Erythroblast (primary cell): Measurements from ENCODE around the gene IFT88.

Source experiments
- GATA1 ChIP-seq: IDR thresholded peaks from 2 replicates; pipeline ENCODE4 v1.6.1; 2011; ENCODE audit warnings: low read depth, mild to moderate bottlenecking, control low read depth, low read length, moderate library complexity
- POLR2A ChIP-seq: IDR thresholded peaks from 2 replicates; pipeline ENCODE4 v1.6.1; 2011; ENCODE audit warnings: mild to moderate bottlenecking, low read length

DNA sequence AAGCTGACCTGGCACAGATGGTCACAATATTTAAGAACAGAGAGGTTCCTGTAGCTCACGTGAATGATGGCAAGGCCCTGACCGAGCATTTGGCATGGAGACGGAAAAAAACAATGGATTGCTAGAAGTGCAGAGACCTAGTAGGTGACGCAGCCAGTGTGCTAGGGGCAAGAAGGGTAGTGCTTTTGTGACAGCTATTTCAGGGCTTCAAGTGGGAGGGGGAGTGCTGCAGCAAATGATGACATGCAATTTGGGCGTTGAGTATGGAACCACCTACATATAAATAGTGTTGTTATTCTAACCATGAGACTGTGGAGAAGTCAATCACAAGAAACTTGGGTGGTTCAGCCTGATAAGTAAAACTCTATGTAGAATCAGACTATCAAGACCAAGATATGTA lies 70.9 kb downstream of the IFT88 start:
- TF ChIP-seq POLR2A (no peak), GATA1 (no peak)
